ENCODE data around the gene DLD. TPM values are rescaled to one million over a fixed set of nuclear protein-coding genes. Genes with fewer than 3 reads are reported as not detected.

Gene DLD
- total and polyA plus RNA-seq, 2 experiments from 2014 or later = 84.9 to 129 TPM

Other genes with a start within 250 kb of the DLD start
- gene SLC26A4, start 230.4 kb upstream of the DLD start, total RNA-seq = 0.20 TPM in 1 of 2 replicates, not detected in the other
- gene SLC26A4, start 230.4 kb upstream of the DLD start, polyA plus RNA-seq = 0.35 TPM in 1 of 2 replicates, not detected in the other
- gene CBLL1, start 147.0 kb upstream of the DLD start, total RNA-seq = 17.3 and 18.6 TPM in 2 replicates
- gene CBLL1, start 147.0 kb upstream of the DLD start, polyA plus RNA-seq = 12.5 and 15.2 TPM in 2 replicates
- 14.2 and 18.1 TPM in 2 replicates for gene SLC26A3, start 88.0 kb upstream of the DLD start, total RNA-seq
- 4.2 and 8.1 TPM in 2 replicates for gene SLC26A3, start 88.0 kb upstream of the DLD start, polyA plus RNA-seq
- 323 and 355 TPM in 2 replicates for gene LAMB1, start 112.0 kb downstream of the DLD start, total RNA-seq
- 284 and 329 TPM in 2 replicates for gene LAMB1, start 112.0 kb downstream of the DLD start, polyA plus RNA-seq
- gene LAMB4, start 239.2 kb downstream of the DLD start, total RNA-seq = 1.3 and 1.9 TPM in 2 replicates
- gene LAMB4, start 239.2 kb downstream of the DLD start, polyA plus RNA-seq = 1.3 and 3.1 TPM in 2 replicates